Measurements from ENCODE around the gene LGALS7B.
"Not testable (repeated sequence)": the region's sequence is repeated elsewhere in the genome, so short reads cannot be mapped to it uniquely, and the experiment has no call there.

LGALS7B gene

GRCh38 chr19:38797781-38798180, 8.8 kb downstream of the LGALS7B start:
- DNase-seq: not testable (repeated sequence)

GRCh38 chr19:38799104-38799503, 10.1 kb downstream of the LGALS7B start:
- DNase-seq: no peak

- no peak for DNase-seq
Measured at GRCh38 chr19:38800577-38801347, 11.8 kb downstream of the LGALS7B start.

GRCh38 chr19:38801359-38802095, 12.5 kb downstream of the LGALS7B start:
- DNase-seq: no peak

GRCh38 chr19:38803543-38803942, 14.5 kb downstream of the LGALS7B start:
- no peak for DNase-seq

- DNase-seq: no peak
Measured at GRCh38 chr19:38805180-38805579, 16.2 kb downstream of the LGALS7B start.

- no peak for DNase-seq
Measured at GRCh38 chr19:38806371-38806770, 17.4 kb downstream of the LGALS7B start.

GRCh38 chr19:38807374-38808098, 18.5 kb downstream of the LGALS7B start:
- DNase-seq: not testable (repeated sequence)

- DNase-seq: no peak
Measured at GRCh38 chr19:38808741-38809140, 19.7 kb downstream of the LGALS7B start.

- no peak for DNase-seq
Measured at GRCh38 chr19:38809592-38810252, 20.7 kb downstream of the LGALS7B start.

GRCh38 chr19:38812009-38812840, 23.2 kb downstream of the LGALS7B start:
- DNase-seq: no peak

- no peak for DNase-seq
Measured at GRCh38 chr19:38812841-38813320, 23.9 kb downstream of the LGALS7B start, which contains the start of gene LGALS4. LGALS4 (minus strand) TSS chr19:38812945; CDS start chr19:38812886, 59 bp downstream.

- no peak for DNase-seq
Measured at GRCh38 chr19:38813323-38813722, 24.3 kb downstream of the LGALS7B start.

- not testable (repeated sequence) for DNase-seq
Measured at GRCh38 chr19:38813932-38814331, 24.9 kb downstream of the LGALS7B start.

GRCh38 chr19:38815059-38816001, 26.3 kb downstream of the LGALS7B start:
- no peak for DNase-seq

GRCh38 chr19:38816131-38816750, 27.2 kb downstream of the LGALS7B start:
- no peak for DNase-seq

GRCh38 chr19:38817081-38817480, 28.1 kb downstream of the LGALS7B start:
- DNase-seq: no peak

- DNase-seq: no peak
Measured at GRCh38 chr19:38819231-38819920, 30.4 kb downstream of the LGALS7B start.

GRCh38 chr19:38821230-38821825, 32.3 kb downstream of the LGALS7B start:
- not testable (repeated sequence) for DNase-seq
